HG03097 (cell line): ENCODE measurements around the gene RSPH6A.

Experiments used
- ATAC-seq: cut with Tn5 transposase; IDR thresholded peaks from one replicate; pipeline ENCODE4 v1.9.1; 2021; ENCODE audit not compliant: unreplicated experiment, low FRiP score

The RSPH6A gene

GRCh38 chr19:45825917-45826893 lies 11.1 kb upstream of the RSPH6A start:
- no peak for ATAC-seq

DNA sequence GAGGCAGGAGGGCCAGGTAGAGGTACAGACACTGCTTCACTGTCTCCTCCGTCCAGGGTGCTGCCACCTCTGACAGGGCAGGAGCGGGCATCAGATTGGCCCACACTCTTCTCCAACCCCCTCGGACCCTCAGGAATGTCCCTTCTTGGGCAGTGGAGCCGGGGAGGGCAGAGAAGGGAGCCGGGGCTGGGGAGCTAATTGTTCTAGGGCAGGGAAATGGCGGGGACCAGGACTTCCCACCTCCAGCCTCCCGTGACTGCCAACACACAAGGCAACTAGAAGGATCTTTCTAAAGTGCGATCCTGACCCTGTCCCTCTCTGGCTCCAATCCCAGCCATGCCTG lies 10.1 kb upstream of the RSPH6A start:
- ATAC-seq: no peak

DNA sequence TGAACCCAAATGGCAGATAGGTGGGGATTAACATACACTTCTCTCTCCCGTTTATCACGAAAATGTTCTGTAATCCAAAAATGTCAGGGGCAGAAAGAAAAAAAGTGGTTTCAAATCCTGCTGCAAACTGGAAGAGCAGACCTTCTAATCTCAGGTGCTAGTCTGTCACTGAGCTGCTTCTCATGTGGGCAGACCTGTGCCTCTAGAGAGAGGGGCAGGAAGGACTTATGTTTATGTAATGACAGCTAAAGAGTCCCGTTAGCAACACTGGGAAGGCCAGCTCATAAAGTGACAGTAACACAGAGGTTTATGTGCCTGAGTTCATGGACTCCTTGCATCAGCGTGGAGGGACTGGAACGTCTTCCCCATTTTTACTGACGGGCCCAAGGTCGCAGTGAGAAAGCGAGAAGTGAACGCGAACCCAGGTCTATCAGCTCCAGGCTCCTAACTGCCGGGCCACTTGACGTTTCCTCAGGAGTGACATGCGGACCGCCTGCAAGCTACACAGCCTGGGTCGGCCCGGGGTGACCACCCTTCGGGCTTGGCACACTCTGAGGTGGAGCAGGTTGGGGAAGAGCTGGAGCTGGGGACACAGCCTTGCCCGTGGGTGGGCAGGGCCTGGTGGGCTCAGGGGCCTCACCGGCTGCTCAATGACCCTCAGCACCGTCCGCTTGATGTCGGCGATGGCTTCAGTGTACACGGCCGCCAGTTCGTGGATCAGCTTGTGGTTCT lies 9.6 kb upstream of the RSPH6A start:
- no peak for ATAC-seq

GRCh38 chr19:45824041-45824471 lies 8.9 kb upstream of the RSPH6A start:
- ATAC-seq: no peak

GRCh38 chr19:45823182-45823581 lies 8.1 kb upstream of the RSPH6A start:
- ATAC-seq: no peak

DNA sequence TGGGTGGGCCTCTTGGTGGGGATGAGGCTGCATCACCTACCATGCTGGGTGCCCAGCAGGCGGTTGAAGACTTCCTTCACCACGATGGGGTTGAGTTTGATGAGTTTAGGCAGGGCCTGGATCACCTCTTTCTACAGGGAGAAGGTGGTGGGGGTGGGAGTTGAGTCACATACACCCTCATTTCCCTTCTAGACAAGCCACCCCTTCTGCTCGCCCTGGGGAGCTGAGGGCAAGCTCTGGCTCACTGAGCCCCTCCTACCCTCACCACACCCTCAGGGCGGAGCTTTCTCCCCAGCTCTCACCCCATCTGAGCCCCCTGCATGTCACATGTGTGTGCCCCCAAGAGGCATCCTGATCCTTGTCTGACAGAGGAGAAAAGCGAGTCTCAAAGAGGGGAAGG lies 7.6 kb upstream of the RSPH6A start:
- ATAC-seq: no peak

DNA sequence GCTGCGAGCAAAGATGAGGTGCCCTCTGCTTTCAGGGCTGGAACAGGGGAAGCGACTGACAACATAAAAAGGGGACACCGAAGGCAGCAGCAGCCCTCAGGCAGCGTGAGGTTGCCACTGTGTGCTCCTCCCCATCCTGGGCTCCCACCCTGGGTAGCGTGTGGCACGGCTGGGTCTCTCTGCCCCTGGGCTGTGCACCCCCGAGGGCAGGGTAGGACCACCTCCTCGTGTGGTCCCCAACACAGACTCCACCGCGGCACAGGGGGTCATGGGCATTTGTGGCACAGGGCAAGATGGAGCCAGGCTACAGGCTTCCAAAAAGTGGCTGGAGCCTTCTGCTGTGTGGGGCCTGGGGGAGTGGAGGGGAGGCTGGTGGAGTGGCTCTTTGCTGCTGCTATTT lies 6.5 kb upstream of the RSPH6A start:
- ATAC-seq: no peak

GRCh38 chr19:45821103-45821521 lies 6.0 kb upstream of the RSPH6A start:
- ATAC-seq: no peak

DNA sequence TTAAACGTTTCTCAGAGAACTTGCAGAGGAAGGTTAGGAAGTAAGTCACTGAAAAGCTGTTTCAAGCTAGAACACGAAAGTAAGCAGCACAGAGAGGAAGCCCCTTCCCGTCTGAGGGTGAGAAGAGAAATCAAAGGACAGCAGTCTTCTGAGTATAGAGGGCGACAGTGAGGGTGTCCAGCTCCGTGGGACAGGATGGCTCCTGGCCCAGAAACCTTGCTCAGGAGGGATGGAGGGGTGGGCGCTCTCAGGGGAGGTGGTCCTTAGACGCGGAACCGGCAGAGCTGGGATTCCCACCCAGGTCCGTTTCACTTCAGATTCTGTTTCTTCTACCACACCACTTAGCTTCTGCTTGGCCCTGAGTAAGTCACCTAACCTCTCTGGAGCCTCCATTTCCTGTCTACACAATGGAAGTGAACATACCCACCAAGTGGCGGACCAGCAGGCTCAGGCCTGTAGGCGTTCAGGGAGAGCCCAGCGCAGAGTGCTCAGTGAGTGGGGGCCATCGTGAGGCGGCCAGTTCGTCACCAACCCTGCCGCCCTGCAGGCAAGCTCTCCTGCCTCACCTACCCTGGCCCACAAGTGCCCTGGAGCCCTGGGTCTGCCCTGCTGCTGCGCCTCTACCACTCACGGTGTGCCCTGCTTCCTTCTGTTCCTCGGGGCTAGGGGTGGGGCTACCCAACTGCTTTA lies 5.5 kb upstream of the RSPH6A start:
- no peak for ATAC-seq

- no peak for ATAC-seq
These were observed 4.7 kb upstream of the RSPH6A start for GRCh38 chr19:45819769-45820168.

DNA sequence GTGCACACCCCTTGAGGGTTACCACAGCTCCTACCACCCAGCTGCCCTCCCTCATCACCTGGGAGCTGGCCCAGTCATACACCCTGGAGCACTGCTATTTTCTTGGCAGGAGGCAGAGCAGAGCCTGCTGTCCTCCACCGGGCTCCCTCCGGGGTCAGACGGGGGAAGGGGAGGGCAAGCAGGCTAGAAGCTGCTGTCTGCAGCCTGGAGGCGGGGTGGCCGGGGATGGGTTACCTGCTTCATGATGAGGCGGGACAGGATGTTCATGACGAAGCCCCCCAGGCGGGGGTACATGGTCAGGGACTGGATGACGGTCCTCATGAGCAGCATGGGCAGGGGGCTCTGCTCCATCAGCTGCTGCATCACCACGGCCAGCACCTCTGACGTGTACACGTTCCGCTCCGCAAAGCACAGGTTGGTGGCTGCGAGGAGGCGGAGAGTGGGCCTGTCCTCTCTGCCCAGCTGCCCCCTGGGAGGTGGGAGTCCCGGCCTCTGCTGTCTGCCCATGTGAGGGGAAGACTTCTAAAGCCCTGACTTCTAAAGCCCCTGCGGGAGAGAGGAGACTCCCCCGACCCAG lies 2.7 kb upstream of the RSPH6A start:
- no peak for ATAC-seq

DNA sequence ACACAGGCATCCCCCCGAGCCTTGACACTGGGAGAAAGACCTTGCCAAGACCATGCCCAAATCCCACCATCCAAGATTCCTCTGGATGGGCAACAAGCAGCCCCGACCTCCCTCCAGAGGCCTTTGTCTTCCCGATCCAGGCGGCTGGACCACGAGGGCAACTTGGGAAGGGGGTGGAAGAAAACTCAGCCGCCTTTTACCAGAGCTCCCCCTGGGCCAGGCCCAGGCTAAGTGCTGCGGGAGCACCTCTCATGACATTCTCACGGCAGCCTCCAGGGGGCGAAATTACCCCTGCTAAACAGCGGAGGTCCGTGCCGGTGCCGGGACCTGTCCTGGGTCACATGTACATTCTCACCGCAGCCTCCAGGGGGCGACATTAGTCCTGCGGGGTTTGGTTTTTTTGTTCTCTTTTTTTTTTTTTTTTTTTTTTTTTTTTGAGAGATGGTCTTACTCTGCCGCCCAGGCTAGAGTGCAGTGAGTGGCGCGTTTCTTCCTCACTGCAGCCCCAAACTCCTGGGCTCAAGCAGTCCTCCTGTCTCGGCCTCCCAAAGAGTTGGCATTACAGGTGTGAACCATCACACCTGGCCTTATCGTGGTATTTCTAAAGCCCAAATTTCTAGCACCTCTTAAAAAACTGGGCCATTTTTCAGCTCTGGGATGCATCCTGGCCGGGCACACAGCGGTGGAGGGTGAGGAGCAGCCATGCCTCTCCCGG lies 2.1 kb upstream of the RSPH6A start:
- peak; percentile 82 for ATAC-seq

GRCh38 chr19:45816236-45817009 lies 1.3 kb upstream of the RSPH6A start:
- ATAC-seq: no peak

- ATAC-seq: no peak
These were observed 541 bp upstream of the RSPH6A start for GRCh38 chr19:45815481-45816216.

DNA sequence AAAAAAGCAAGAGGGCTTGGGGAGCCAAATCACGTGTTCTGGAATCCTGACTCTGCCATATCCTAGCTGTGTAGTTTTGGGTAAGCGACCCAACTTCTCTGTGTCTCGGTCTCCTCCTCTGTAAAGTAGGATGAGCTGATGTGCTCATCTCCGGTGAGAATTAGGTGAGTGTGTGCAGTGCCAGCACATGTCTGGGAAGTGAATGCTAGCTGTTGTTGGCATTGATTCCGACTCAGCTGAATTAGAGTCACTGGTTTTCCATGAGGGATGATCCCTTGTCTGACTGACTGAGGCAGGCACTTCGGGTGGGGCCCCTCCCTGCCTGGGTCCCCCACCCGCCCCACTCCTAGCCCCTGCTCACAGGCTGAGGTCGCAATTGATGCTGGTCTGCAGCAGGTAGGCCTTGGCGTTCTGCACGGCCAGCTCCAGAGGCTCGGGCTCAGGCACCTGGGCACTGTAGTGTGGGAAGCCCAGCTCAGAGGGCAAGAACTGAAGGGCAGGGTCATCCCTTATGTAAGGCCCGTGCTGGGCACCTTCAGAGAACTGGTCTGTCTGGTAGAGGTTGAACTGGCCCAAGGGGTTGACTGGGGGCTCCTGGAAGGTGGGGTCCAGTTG lies 835 bp downstream of the RSPH6A start:
- ATAC-seq: no peak

DNA sequence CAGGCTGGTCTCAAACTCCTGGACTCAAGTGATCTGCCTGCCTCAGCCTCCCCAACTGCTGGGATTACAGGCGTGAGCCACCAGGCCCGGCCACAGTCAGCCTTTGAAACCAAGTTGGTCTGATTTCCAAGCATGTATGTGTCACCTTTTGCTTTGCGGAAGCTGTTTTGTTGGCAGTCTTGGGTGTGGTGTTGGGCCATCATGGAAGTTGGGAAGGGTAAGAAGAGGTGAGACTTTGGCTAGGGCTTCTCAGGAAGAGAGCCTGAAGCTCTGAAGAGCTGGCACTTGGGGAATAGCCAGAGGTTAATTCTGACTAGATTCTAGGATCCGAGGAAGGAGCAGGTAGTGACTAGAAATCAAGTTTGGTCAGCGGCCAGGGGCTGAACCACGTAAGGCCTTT lies 2.8 kb downstream of the RSPH6A start:
- ATAC-seq: no peak

GRCh38 chr19:45809643-45810159 lies 5.4 kb downstream of the RSPH6A start:
- ATAC-seq: no peak

DNA sequence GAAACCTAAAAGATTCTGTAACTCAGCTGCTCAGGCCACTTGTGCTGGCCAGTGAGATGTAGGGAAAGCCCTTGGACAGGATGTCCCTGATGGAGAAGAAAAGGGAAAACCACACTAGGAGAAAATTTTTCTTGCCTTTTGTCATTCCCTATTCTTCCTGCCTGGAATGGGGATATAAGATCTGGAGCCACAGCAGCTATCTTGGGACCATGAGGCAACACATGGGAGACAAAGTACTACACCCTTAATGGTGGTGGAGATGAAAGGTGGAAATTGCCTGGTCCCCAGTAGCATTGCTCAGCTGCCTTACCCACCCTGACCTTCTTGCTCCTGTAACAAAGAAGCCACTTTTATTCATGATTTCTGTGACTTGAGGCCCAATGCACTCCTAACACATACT lies 9.4 kb downstream of the RSPH6A start:
- ATAC-seq: no peak
